Left cardiac atrium (tissue), 4 donors: ENCODE results near the gene STUM. TPM values are rescaled to one million over a fixed set of nuclear protein-coding genes. Genes with fewer than 3 reads are reported as not detected.

Experiments
- ATAC-seq, 2 donors: fragments of 200-7000 bp; cut with Tn5 transposase; one replicate each; pipeline ENCODE4 v1.9.1; 2020; ENCODE audit warnings: mild to moderate bottlenecking in 2 of 2, moderate library complexity in 2 of 2
- DNase-seq: peaks from one replicate; pipeline ENCODE4 v3.0.0-alpha.2; 2020
- intact Hi-C, 2 donors: fragments of 100-400 bp; cut with DNase I; formaldehyde crosslinking; loops; one replicate each; pipeline versions ENCODE4 v1.14.1 to v1.15.1; 2022 to 2023
- total RNA-seq, 2 donors: library from RNA; stranded (reverse); fragmentation: NEBNext Ultra II Directional; extraction: Animal tissue kit (Norgen Biotek cat#: 25700); gene quantifications; one replicate each; pipeline ENCODE4 v1.2.1, GENCODE V29; 2021
- donor health status: DM: no; HTN: yes; CAD: no.
- donor health status: DM: no; HTN: yes; CAD: no; lungs with severe emphysema.
- donor health status: DM: yes; HTN: yes; CAD: no.
- donor health status: Dilated cardiomyopathy.

Gene STUM
- total RNA-seq, 2 donors from 2014 or later, result 0.42 to 1.5 TPM

DNA sequence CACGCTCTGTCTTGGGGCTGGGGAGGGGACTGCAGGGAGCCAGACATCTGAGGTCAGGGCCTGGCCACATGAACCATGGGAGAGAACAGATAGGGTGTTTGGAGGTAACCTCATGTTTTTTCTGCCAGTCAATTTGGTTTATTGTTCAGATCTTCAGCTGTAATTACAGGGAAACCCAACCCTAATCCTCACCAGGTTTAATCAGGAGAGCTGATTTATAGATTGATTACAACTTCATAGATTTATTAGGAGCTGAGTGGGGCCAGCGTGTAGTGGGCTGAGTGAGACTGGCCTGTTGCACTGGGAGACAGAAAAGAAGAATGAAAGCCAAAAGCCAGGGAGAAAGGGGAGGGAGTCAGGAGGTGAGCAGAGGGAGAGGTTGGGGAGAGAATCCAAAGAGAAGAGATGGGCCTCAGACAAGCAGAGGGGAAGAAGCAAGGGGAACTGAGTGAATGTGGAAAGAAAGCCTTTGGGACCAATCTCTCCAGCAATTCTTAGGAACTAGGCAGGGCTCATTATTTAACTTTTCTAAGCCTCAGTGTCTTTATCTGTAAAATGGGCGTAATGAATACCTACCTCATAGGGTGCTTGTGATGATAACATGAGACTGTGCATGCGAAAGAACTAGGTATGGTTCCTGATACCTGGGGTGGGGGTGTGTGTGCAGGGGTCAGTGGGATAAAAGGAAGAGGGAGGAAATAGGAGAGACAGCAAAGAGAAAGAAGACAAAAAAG, 17.0 kb upstream of the STUM start:
- DNase-seq, result no peak
- no peak for ATAC-seq
- intact Hi-C loops, result no loop called here

DNA sequence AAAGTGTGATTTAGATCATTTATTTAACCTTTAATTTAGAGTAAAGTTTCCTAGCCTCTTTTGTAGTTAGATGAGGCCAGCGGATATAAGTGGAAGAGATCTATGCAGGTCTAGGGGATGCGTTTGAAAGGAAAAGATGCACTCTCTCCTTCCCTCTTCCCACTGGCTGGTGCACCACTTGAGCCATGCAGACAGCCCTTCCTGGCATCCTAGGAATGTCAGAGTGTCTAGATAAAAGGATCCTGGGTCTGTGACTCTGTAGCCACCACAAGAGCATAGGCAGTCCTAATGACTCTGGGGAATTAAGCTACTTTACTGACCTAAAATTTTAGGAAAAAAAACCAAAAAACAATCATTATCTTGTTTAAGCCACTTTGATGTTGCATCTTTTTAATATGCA, 16.0 kb upstream of the STUM start:
- intact Hi-C loops, result no loop called here
- DNase-seq (no peak), ATAC-seq (no peak)

DNA sequence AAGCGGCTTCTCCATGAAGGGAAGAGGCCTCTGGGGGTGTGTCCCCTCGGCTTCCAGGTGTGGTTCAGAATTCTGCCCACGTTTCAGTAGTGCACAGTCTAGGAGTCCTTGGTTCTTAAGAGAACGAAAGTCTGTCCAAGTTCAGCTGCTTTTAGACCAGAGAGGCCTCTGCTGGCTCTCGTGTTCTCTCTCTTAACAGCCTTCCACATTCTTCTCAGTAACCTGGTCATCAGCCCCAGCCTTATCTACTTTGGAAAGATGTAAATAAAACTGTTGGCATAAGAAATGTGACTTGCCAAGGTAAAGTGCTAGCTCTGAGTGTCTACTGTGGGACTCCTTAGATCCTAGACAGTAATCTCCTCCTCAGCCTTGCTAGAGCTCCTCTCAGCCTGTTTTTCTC, 15.3 kb upstream of the STUM start:
- intact Hi-C loops, result no loop called here
- no peak for DNase-seq

DNA sequence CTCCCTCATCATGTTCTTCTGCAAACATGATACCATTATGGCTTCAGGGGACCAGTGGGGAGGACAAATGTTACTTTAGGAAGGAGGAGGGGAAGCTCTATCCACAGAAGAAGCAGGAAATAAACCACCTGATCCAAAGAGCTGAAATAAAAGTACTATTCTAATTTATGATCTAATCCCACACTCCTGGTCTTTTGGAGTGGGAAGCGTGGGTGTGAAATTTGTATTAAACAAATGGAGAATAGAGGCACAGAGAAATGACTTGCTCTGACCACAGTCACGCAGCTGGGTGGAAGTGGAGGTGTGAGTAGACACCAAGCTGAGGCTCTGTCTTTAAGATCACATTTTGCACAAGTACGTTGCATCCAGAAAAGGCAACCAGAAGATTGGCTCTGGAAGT, 14.5 kb upstream of the STUM start:
- intact Hi-C loops, result no loop called here
- no peak for ATAC-seq

More for the DNA sequence above, 15.3 kb upstream of the STUM start:
- no peak for ATAC-seq

DNA sequence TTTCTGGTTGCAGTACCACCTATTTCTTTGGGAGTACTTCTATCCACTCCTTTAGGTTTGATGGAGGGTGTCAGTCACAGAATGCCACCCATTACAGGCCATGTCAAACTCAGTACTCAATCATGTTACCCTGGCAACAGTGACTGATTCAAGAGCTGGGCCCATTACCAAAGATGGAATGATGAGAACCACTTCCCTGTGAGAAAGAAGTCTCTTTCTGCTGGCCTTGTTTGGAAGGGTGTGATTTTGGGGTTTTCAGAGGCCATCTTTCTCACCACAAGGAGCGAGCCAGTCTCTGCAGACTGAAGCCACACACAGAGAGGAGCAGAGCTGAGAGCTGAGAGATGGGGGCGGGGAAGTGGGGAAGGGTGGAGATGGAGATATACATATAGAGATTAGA, 13.9 kb upstream of the STUM start:
- DNase-seq, result no peak
- intact Hi-C loops, result no loop called here
- no peak for ATAC-seq

More for the DNA sequence above, 14.5 kb upstream of the STUM start:
- DNase-seq, result no peak

DNA sequence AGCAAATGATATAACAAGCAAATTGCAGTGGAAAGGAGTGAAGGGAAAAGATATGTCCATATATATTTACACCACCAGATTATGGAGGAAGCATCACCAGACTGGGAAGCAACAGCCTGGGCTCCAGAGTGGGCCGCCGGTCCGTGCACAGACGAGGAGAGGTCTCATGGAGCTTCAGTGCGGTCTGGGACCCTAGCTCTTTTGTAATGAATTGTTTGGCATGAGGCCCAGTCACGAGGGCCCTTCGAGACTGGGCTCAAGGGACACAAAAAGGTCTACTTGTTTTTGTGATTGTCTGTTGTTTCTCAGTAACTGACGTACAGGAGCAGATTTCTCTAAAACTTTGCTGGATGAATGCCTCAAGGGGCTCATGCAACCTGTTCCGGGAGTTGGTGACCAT, 12.9 kb upstream of the STUM start:
- no peak for ATAC-seq
- no peak for DNase-seq
- intact Hi-C loops, result no loop called here

DNA sequence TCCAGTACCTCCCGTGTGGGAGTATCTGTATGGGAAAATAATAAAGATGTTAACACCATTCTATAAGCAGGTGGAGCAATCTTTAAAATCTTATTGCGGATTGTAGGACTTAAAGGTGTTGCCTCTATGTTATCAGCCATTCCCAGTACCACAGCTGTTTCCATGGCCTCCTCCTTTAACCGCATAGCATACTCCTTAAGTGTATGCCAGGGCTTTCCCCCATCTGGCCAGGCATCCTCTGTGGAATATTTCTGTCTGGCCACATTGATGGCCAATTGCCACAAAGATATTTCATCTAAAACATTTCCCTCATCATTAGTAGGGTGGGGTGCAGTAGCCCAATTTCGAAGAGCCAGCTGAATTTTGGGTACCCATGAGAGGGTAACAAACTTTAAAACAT, 7.3 kb upstream of the STUM start:
- no peak for ATAC-seq
- DNase-seq, result no peak
- intact Hi-C loops, result no loop called here

DNA sequence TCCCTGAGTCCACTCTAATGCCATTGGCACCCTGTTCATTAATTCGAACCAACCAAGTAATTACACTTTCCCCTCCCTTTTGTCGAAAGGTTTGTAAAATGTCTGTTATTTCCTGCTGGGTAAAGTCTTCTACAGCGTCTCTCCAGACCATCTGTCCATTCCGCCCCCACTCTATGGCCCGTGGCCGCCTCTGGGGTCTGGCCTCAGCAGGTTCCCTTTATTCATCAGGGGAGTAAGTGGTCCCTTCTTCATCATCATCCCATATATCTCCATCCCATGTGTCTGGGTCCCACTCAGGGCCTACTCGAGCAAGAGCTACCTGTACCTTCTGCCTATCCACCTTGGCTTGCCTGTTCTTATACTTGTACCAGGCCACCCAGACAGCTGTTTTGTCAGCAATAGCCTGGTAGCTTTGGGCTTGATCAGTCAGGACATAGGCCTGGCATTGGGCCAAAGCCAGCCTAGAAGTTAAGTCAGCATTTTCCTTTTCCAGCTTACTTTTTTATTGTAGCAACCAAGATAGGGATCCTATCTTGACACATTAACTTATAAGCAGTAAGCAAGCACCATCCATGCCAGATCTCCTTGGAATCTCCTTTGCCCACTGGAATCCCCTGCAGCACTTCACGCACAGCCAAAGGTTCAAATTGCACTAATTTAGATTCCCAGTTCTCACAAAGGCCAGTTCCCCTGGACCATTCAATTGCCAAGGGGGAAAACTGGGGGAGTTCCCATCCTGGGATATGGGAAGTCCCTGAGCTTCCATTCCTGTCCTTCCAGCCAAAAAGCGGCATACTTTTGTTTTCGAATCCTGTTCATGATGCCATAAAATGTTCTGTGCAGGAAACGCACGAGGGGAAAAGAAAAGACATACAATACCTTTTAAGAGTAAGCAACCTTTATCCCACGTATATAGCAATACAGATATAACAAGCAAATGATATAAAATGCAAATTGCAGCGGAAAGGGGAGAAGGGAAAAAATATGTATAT, 6.6 kb upstream of the STUM start:
- ATAC-seq, result peak in 1 of 2 donors; percentile 6
- DNase-seq, result peak; percentile 60
- intact Hi-C loops, result no loop called here

DNA sequence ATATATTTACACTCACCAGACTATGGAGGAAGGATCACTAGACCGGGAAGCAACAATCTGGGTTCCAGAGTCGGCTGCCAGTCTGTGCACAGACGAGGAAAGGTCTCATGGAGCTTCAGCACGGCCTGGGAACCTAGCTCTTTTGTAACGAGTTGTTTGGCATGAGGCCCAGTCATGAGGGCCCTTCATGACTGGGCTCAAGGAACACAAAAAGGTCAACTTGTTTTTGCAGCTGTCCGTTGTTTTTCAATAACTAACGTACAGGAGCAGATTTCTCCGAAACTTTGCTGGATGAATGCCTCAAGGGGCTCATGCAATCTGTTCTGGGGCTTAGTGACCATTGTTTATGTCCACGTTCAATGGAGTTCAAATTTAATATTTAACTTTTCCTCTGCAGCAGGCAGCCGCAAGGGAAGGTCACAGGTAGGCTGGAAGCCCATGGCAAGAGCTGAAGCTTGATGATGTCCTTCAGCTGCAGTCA, 5.9 kb upstream of the STUM start:
- DNase-seq (peak; percentile 38), ATAC-seq (peak; percentile 57 to 59)
- intact Hi-C loops, result no loop called here

DNA sequence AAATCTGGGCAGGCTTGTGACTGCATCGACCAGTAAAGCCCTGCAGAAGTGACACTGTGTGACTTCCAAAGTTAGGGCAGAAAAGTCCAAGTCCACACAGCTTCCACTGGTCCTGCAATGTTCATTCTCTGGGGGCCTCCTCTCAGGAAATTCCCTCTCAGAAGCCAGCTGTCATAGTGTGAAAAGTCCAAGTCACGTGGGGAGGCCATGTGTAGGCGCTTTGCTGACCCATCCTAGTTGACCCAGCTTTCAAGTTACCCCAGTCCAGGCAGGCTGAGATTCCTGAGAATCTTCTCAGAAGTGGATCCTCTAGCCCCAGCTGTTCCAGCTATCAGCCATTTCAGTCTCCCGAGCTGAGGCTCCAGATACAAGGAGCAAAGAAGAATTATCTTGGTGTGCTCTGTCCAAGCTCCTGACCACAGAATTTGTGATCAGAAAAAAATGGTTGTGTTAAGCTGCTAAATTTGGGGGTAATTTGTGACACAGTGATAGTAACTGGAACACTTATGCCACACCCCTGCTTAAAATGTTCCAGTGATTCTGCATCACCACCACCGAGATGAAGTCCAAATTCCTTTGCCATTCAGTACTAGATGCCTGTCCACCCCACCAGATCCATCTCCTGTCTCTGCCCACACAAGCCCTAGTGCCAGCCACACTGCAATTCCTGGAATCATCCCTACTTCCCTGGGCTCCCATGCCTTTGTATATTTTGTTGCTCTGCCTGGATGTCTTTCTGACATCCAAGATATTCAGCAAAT, 2.5 kb upstream of the STUM start:
- intact Hi-C loops, result loop anchor here in 1 of 2 donors (2.0 kb wide), 1 partner anchor 63 kb away; no protein-coding TSS in a partner anchor
- peak; percentile 14 to 25 for ATAC-seq

DNA sequence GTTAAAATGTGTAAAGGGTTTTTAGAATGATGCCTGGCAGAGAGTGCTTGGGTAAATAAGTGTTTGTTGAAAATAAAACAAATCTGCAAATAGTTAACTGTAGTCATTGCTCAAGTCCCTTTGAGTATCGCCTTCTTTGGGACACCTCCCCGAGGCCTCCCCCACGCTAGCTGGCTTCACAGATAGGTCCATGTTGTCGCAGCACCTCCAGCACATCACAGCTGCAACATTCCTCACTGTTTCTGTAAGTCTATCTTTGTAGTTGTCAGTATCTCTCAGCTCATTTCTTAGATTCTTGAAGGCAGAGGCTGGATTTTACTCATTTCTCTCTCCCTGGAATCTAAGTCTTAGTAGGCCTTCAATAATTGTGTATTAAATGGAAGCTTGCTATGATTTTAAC, 1.6 kb upstream of the STUM start:
- intact Hi-C loops, result loop anchor here in 1 of 2 donors (2.0 kb wide), 1 partner anchor 62 kb away; no protein-coding TSS in a partner anchor
- ATAC-seq, result no peak
- DNase-seq, result no peak

More for the DNA sequence above, 2.5 kb upstream of the STUM start:
- DNase-seq, result peak; percentile 33

DNA sequence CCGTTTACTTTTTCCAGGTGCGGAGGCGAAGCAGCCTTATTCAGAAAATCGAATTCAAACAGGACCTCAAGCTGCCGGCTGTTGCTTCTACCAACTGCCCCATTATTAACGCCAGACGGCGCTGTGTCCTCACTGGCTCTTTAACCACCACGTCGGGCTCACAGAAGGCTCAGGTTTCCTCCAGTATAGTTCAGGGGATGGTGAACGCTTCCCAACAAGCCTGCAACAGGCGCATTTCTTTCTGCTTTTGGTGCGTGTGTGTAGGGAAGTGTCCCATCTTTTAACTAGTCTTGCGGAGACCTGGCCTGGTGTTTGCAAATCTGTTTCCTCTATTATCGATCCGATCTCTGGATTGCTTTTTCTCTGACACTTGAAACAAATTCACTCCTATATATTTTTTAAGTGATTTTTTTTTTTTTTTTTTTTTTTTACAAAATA, 791 bp upstream of the STUM start:
- ATAC-seq (peak; percentile 77 to 83), DNase-seq (peak; percentile 87)
- intact Hi-C loops, result loop anchor here in 1 of 2 donors (2.0 kb wide), 1 partner anchor 61 kb away; no protein-coding TSS in a partner anchor

DNA sequence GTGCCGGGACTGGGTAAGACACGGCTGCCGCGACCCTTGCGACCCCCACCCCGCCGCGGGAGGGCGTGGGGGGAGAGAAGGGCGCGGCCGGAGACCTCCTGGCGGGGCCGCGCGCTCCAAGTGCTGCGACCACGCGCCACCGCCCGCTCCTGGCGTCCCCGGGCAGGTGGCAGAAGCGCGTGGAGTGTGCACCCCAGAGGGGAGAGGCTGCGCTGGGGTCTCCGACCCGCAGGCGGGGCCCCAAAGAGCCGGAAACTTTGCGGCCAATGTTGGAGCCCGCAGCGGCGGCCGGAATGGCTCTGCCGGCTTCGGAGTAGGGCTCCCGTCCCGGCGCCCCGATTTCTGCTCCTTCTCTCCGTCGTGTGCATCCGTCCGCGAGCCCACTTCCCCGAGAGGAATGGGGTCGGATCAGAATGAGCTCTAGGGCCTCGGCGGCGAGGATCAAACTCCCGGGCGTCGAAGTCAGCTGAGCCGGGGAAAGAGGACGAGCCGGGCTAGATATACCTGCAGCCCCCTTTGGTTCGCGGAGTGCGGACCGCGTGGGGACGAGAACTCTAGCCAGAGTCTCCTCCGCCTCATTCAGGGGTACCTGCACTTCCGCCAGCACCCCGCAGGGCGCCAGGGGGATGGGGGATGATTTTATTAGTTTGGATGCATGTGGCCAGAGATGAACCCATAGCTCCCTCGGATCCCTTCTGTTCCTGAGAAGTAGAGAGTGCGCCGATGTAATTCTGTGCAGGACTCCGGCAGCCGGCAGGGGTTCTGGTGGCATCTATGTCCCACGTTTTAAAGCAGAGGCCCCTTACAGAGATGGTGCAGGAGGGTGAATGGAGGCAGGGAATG, 751 bp downstream of the STUM start:
- DNase-seq, result peak; percentile 29
- ATAC-seq, result no peak

DNA sequence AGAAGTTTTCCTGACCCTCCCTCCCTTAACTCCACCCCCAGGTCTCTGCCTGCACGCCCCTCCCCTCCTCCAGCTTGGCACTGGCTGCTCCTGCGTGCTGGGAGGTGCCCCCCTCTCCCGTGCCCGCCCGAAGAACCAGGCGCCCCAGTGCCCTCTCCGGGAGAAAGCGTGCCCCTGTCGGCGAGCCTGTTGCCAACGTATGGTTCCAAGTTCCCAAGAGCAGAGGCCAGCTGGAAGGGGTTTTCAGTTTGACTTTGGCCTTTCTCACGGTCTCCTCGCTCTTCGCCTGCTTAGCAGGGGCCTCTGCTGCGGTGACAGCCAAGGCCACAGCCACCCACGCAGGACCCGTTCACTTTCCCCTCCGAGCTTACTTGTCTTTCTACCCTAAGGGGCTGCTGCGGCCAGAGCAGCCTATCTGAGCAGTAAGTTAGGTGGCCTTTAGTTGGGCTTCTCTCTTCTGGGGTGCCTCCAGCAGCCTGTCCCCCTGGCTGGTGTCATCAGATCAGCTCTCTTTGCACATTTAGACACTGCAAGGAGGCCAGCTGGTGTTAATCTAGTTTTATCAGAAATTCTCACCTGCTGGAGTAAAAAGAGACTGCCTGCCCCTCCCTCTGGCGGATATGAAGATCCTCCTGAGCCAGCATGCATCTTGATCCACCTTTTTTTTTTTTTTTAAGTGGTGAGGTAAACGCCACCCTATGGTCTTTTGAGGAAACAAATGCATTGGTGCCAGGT, 1.5 kb downstream of the STUM start:
- intact Hi-C loops, result no loop called here
- DNase-seq (peak; percentile 48), ATAC-seq (peak; percentile 48 to 60)

More for the DNA sequence above, 751 bp downstream of the STUM start:
- intact Hi-C loops, result no loop called here

DNA sequence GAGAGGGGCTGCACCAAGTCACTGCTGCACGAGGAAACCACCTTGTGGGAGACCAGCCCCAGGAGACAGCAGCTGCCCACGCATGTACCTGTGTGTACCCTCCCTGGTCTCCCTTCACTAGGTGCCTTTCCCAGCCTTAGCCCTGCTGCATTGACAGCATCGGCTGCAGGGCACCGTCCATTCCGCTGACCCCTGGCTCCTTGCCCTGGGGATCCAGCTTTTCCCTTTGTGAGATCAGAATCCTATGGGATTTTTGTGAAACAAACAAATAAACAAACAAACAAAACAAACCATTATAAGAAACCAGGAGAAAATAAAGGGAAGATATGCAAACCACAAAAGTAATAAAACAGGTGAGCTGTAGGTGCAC, 2.1 kb downstream of the STUM start:
- ATAC-seq, result no peak
- DNase-seq, result no peak
- intact Hi-C loops, result no loop called here

DNA sequence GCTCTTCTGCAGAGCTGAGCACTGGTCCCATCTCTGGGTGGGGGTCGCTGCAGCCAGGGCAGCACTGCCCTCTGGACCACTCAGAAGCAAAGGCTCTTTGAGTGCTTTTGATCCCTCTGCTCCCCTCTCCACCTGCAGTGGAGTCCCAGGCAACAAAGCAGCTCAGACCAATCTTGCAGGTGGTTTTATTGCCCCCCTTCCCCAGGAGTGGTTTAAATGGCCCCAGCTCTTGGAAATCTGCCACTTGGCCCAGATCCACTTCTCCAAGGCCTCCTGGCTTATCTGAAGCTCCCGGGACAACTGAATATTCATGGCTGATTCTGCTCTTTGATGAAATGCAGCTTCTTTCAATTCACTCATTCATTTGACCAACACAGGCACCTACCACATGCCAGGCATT, 2.7 kb downstream of the STUM start:
- intact Hi-C loops, result no loop called here
- DNase-seq (no peak), ATAC-seq (no peak)

DNA sequence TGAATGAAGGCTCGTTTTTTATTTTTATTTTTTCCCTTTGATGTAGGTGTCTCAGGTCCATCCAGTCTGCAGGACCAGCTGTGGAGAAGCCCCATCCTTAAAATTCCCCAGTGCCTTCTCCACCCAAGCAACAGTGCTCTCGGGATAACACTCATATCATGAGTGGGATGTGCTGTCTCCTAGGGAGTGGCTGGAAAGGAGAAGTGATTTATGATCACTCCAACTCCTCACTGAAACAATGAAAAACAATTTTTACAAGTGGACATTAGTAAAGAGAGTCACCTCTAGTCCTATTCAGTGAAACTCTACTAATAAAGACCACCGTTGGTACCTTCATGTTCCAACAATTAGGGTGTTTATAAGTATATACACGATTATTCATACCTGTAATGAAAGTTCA, 3.5 kb downstream of the STUM start:
- no peak for ATAC-seq
- intact Hi-C loops, result no loop called here
- DNase-seq, result no peak
